ENCODE results near the gene PANK2. TPM values are rescaled to one million over a fixed set of nuclear protein-coding genes. Genes with fewer than 3 reads are reported as not detected.
"Not testable (repeated sequence)": the region's sequence is repeated elsewhere in the genome, so short reads cannot be mapped to it uniquely, and the experiment has no call there.

Gene PANK2
- polyA plus RNA-seq, 1 of the 3 experiments (the other 2 are of a cell fraction), result 17.7 TPM

- TF ChIP-seq CHD2 (IDR thresholded peaks at IDR 0.05; ENCODE audit: low read length, partially characterized antibody) (no peak), JUND (IDR thresholded peaks at IDR 0.05) (no peak), RAD21 (IDR thresholded peaks at IDR 0.05; ENCODE audit: low read length) (no peak), MAX (IDR thresholded peaks at IDR 0.05; ENCODE audit: low read depth) (no peak), GATA2 (CRISPR knock-in tag; IDR thresholded peaks at IDR 0.05) (no peak), POLR2AphosphoS5 (IDR thresholded peaks at IDR 0.05; ENCODE audit: low read depth, low read length) (no peak), FOSL2 (IDR thresholded peaks at IDR 0.05; ENCODE audit: borderline replicate concordance, low read depth) (no peak), CTCF (IDR thresholded peaks at IDR 0.05) (no peak)
- TF ChIP-seq, protein P1, sequence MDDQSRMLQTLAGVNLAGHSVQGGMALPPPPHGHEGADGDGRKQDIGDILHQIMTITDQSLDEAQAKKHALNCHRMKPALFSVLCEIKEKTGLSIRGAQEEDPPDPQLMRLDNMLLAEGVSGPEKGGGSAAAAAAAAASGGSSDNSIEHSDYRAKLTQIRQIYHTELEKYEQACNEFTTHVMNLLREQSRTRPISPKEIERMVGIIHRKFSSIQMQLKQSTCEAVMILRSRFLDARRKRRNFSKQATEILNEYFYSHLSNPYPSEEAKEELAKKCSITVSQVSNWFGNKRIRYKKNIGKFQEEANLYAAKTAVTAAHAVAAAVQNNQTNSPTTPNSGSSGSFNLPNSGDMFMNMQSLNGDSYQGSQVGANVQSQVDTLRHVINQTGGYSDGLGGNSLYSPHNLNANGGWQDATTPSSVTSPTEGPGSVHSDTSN (IDR thresholded peaks at IDR 0.05), result no peak
- TF ChIP-seq, protein P2, sequence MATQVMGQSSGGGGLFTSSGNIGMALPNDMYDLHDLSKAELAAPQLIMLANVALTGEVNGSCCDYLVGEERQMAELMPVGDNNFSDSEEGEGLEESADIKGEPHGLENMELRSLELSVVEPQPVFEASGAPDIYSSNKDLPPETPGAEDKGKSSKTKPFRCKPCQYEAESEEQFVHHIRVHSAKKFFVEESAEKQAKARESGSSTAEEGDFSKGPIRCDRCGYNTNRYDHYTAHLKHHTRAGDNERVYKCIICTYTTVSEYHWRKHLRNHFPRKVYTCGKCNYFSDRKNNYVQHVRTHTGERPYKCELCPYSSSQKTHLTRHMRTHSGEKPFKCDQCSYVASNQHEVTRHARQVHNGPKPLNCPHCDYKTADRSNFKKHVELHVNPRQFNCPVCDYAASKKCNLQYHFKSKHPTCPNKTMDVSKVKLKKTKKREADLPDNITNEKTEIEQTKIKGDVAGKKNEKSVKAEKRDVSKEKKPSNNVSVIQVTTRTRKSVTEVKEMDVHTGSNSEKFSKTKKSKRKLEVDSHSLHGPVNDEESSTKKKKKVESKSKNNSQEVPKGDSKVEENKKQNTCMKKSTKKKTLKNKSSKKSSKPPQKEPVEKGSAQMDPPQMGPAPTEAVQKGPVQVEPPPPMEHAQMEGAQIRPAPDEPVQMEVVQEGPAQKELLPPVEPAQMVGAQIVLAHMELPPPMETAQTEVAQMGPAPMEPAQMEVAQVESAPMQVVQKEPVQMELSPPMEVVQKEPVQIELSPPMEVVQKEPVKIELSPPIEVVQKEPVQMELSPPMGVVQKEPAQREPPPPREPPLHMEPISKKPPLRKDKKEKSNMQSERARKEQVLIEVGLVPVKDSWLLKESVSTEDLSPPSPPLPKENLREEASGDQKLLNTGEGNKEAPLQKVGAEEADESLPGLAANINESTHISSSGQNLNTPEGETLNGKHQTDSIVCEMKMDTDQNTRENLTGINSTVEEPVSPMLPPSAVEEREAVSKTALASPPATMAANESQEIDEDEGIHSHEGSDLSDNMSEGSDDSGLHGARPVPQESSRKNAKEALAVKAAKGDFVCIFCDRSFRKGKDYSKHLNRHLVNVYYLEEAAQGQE (IDR thresholded peaks at IDR 0.05; ENCODE audit: low read depth, low read length), result no peak
- Histone ChIP-seq H2AFZ (ENCODE audit: low read depth) (no peak overlapping the region), H3F3A (replicated peaks; ENCODE audit: insufficient read depth) (peaks cover 8% of the 10 kb centered on the region), H4K20me1 (ENCODE audit: insufficient read depth) (no peaks in the 10 kb centered on the region), H3K79me2 (ENCODE audit: insufficient read depth) (no peaks in the 10 kb centered on the region), H3K9ac (no peak overlapping the region), H3K4me3 (ENCODE audit: low read depth in 2 of 2, low read length in 1 of 2) (no peak overlapping the region), H3K27ac (ENCODE audit: low read depth in 2 of 2, low read length in 1 of 2) (no peak overlapping the region), H3K4me2 (no peak overlapping the region), H3K27me3 (ENCODE audit: insufficient read depth) (no peaks in the 10 kb centered on the region), H3K9me3 (no peaks in the 10 kb centered on the region), H3K36me3 (replicated peaks in 1 of 2; ENCODE audit: control insufficient read depth in 1 of 2, insufficient read depth in 2 of 2, low read length in 1 of 2) (peaks cover 3 to 83% of the 10 kb centered on the region in 2 experiments), H3K9me2 (no peaks in the 10 kb centered on the region), H3K4me1 (ENCODE audit: control insufficient read depth in 1 of 2, insufficient read depth in 2 of 2, low read depth in 1 of 2, low read length in 1 of 2) (no peaks in the 10 kb centered on the region)
- 80% methylated on average over 6 of the region's 6 CpGs for WGBS (ENCODE audit: low lambda C conversion rate)
- ChIA-PET CTCF (no interaction called here), POLR2A (no interaction called here)
- DNase-seq, result no peak
These were observed 51.7 kb downstream of the PANK2 start for GRCh38 chr20:3940905-3941304.

- ChIA-PET POLR2A (interaction anchor here (0.9 kb wide), 1 partner anchor 24 kb away, joined by 5 read pairs; no protein-coding TSS in a partner anchor), CTCF (interaction anchor here (0.6 to 1.1 kb wide), 2 partner anchors 59 to 67 kb away, joined by 3 read pairs; no protein-coding TSS in a partner anchor)
- WGBS (ENCODE audit: low lambda C conversion rate), result 96% methylated on average over 7 of the region's 7 CpGs
These were observed 57.5 kb downstream of the PANK2 start for GRCh38 chr20:3946666-3947065.

More at GRCh38 chr20:3946666-3947065, 57.5 kb downstream of the PANK2 start:
- H3K27ac ChIP-seq (ENCODE audit: low read depth in 2 of 2, low read length in 1 of 2); H3K79me2 ChIP-seq (ENCODE audit: insufficient read depth); H3K4me3 ChIP-seq (ENCODE audit: low read depth in 2 of 2, low read length in 1 of 2); H4K20me1 ChIP-seq (ENCODE audit: insufficient read depth); H2AFZ ChIP-seq (ENCODE audit: low read depth); H3K27me3 ChIP-seq (ENCODE audit: insufficient read depth); H3K9me3 ChIP-seq; H3K9ac ChIP-seq; DNase-seq; H3F3A ChIP-seq (replicated peaks; ENCODE audit: insufficient read depth); H3K4me1 ChIP-seq (ENCODE audit: control insufficient read depth in 1 of 2, insufficient read depth in 2 of 2, low read depth in 1 of 2, low read length in 1 of 2); H3K4me2 ChIP-seq; H3K9me2 ChIP-seq: not testable (repeated sequence)
- peaks cover 3 to 60% of the 10 kb centered on the region in 2 experiments for H3K36me3 ChIP-seq (replicated peaks in 1 of 2; ENCODE audit: control insufficient read depth in 1 of 2, insufficient read depth in 2 of 2, low read length in 1 of 2)
